GM23338 (cell line): ENCODE measurements around the gene SOWAHA. TPM values are rescaled to one million over a fixed set of nuclear protein-coding genes. Genes with fewer than 3 reads are reported as not detected.

ENCODE experiments used
- ATAC-seq: fragments of 200-7000 bp; cut with Tn5 transposase; 3 replicates; pipeline ENCODE4 v1.9.1; 2020
- DNase-seq: peaks from one replicate; pipeline ENCODE4 v3.0.0-alpha.2; 2015; ENCODE audit warnings: low spot score
- H2AFZ ChIP-seq: fragments of 200-600 bp; sonication (generic); 2 replicates; pipeline ENCODE4 v1.8.0; 2016; ENCODE audit warnings: antibody characterized with exemption, mild to moderate bottlenecking, moderate library complexity
- H3F3A ChIP-seq: fragments of 200-600 bp; sonication (generic); replicated peaks from 2 replicates; pipeline ENCODE4 v1.8.0; 2017; ENCODE audit warnings: antibody characterized with exemption, mixed run types, low read depth
- H3K27ac ChIP-seq: fragments of 200-600 bp; sonication (generic); 2 replicates; pipeline ENCODE4 v1.6.1; 2016; ENCODE audit warnings: low read depth
- H3K27me3 ChIP-seq: fragments of 200-600 bp; sonication (generic); 2 replicates; pipeline ENCODE4 v1.8.0; 2016; ENCODE audit warnings: mild to moderate bottlenecking, mixed run types, moderate library complexity; ENCODE audit not compliant: insufficient read depth
- H3K36me3 ChIP-seq: fragments of 200-600 bp; sonication (generic); 2 replicates; pipeline ENCODE4 v1.8.0; 2016; ENCODE audit warnings: mild to moderate bottlenecking; ENCODE audit not compliant: insufficient read depth
- H3K4me1 ChIP-seq: fragments of 200-600 bp; sonication (generic); 2 replicates; pipeline ENCODE4 v1.8.0; 2016; ENCODE audit warnings: mild to moderate bottlenecking, moderate library complexity; ENCODE audit not compliant: insufficient read depth
- H3K4me2 ChIP-seq: fragments of 200-600 bp; sonication (generic); 2 replicates; pipeline ENCODE4 v1.7.1; 2017; ENCODE audit warnings: mixed run types
- H3K4me3 ChIP-seq: fragments of 200-600 bp; sonication (generic); 2 replicates; pipeline ENCODE4 v1.6.1; 2016; ENCODE audit warnings: mixed run types
- H3K79me2 ChIP-seq: fragments of 200-600 bp; sonication (generic); replicated peaks from 2 replicates; pipeline ENCODE4 v1.8.0; 2017; ENCODE audit warnings: mild to moderate bottlenecking; ENCODE audit not compliant: insufficient read depth
- H3K9me2 ChIP-seq: fragments of 200-600 bp; sonication (generic); 2 replicates; pipeline ENCODE4 v1.8.0; 2017; ENCODE audit not compliant: insufficient read depth
- H4K20me1 ChIP-seq: fragments of 200-600 bp; sonication (generic); replicated peaks from 2 replicates; pipeline ENCODE4 v1.8.0; 2017; ENCODE audit warnings: mild to moderate bottlenecking; ENCODE audit not compliant: insufficient read depth
- H3K27ac Mint-ChIP-seq: 2 replicates; pipeline ENCODE4 v1.8.0; 2020; ENCODE audit warnings: inconsistent platforms, mild to moderate bottlenecking, moderate library complexity, mixed read lengths
- H3K27me3 Mint-ChIP-seq: 3 replicates; pipeline ENCODE4 v1.8.0; 2022; ENCODE audit warnings: low read depth, mild to moderate bottlenecking, moderate library complexity, mixed read lengths, inconsistent platforms; ENCODE audit not compliant: insufficient read depth, poor library complexity
- H3K36me3 Mint-ChIP-seq: 3 replicates; pipeline ENCODE4 v1.8.0; 2021; ENCODE audit warnings: low read depth, mild to moderate bottlenecking, inconsistent platforms, moderate library complexity, mixed read lengths
- H3K4me1 Mint-ChIP-seq: 3 replicates; pipeline ENCODE4 v1.8.0; 2020; ENCODE audit warnings: mild to moderate bottlenecking, inconsistent platforms, mixed read lengths
- H3K4me3 Mint-ChIP-seq: 3 replicates; pipeline ENCODE4 v1.8.0; 2021; ENCODE audit warnings: moderate library complexity, mild to moderate bottlenecking, inconsistent platforms, mixed read lengths
- H3K9me3 Mint-ChIP-seq: 3 replicates; pipeline ENCODE4 v1.8.0; 2020; ENCODE audit warnings: moderate library complexity, mild to moderate bottlenecking, inconsistent platforms, mixed read lengths
- CREB1 ChIP-seq: fragments of 250-450 bp; sonication (Bioruptor Pico); IDR thresholded peaks from 2 replicates; pipeline ENCODE4 v1.5.0; 2020; ENCODE audit warnings: low read depth, mild to moderate bottlenecking, moderate library complexity
- CTCF ChIP-seq, 2 experiments: fragments of 200-600 bp in 1 of 2; sonication (generic) in 1 of 2; conservative IDR thresholded peaks; 2 replicates each; pipeline versions ENCODE4 v1.5.1 to v1.6.1; 2016 to 2017; ENCODE audit warnings: antibody characterized with exemption in 2 of 2, low read depth in 2 of 2, mild to moderate bottlenecking in 2 of 2, moderate library complexity in 1 of 2
- ETS1 ChIP-seq: IDR thresholded peaks from 2 replicates; pipeline ENCODE4 v1.6.1; 2016; ENCODE audit warnings: antibody characterized with exemption
- EZH2 ChIP-seq: fragments of 200-600 bp; sonication (generic); IDR thresholded peaks from one replicate; pipeline ENCODE4 v1.8.0; 2017; ENCODE audit warnings: antibody characterized with exemption, mild to moderate bottlenecking, low read depth; ENCODE audit not compliant: unreplicated experiment
- EZH2phosphoT487 ChIP-seq: fragments of 200-600 bp; sonication (generic); IDR thresholded peaks from one replicate; pipeline ENCODE4 v1.8.1; 2018; ENCODE audit warnings: antibody characterized with exemption; ENCODE audit not compliant: unreplicated experiment
- JUNB ChIP-seq: IDR thresholded peaks from one replicate; pipeline ENCODE4 v1.6.1; 2016; ENCODE audit warnings: antibody characterized with exemption; ENCODE audit not compliant: unreplicated experiment
- NANOG ChIP-seq: IDR thresholded peaks from 2 replicates; pipeline ENCODE4 v1.6.1; 2016; ENCODE audit warnings: antibody characterized with exemption, borderline replicate concordance
- POLR2AphosphoS5 ChIP-seq: IDR thresholded peaks from 2 replicates; pipeline ENCODE4 v1.6.1; 2016; ENCODE audit warnings: antibody characterized with exemption, low read depth
- REST ChIP-seq: IDR thresholded peaks from one replicate; pipeline ENCODE4 v1.6.1; 2018; ENCODE audit warnings: antibody characterized with exemption; ENCODE audit not compliant: unreplicated experiment
- STAT1 ChIP-seq: IDR thresholded peaks from one replicate; pipeline ENCODE4 v1.6.1; 2016; ENCODE audit warnings: antibody characterized with exemption; ENCODE audit not compliant: unreplicated experiment
- ZNF114 ChIP-seq: fragments of 250-450 bp; sonication (Bioruptor Pico); IDR thresholded peaks from 2 replicates; pipeline ENCODE4 v1.5.0; 2020; ENCODE audit warnings: mild to moderate bottlenecking, moderate library complexity
- ZNF331 ChIP-seq: fragments of 250-450 bp; sonication (Bioruptor Pico); IDR thresholded peaks from 2 replicates; pipeline ENCODE4 v1.5.0; 2020; ENCODE audit warnings: low read depth, mild to moderate bottlenecking, moderate library complexity
- ZNF462 ChIP-seq: fragments of 250-450 bp; sonication (Bioruptor Pico); IDR thresholded peaks from 2 replicates; pipeline ENCODE4 v1.5.0; 2020; ENCODE audit warnings: mild to moderate bottlenecking, moderate library complexity
- polyA plus RNA-seq: library from polyadenylated mRNA; unstranded; fragments of >200 nt; fragmentation: Nextera tagmentation; extraction: Ambion mirVana; gene quantifications from 2 replicates; pipeline ENCODE4 v1.2.1, GENCODE V29; 2016
- total RNA-seq: library from RNA; depleted of rRNA; stranded (reverse); fragments of >200 nt; shearing (Covaris generic); gene quantifications from 2 replicates; pipeline ENCODE4 v1.2.3, GENCODE V29; 2014

The SOWAHA gene
- total and polyA plus RNA-seq, 2 experiments from 2014 or later, result 0.18 to 0.52 TPM

GRCh38 chr5:132765311-132766019 lies 47.6 kb upstream of the SOWAHA start:
- Mint-ChIP-seq H3K27ac (no peak overlapping the region), H3K27me3 (peaks cover 10% of the 10 kb centered on the region), H3K36me3 (peaks cover 15% of the 10 kb centered on the region; the same call in 1 of the 3 replicates), H3K4me1 (no peaks in the 10 kb centered on the region), H3K4me3 (no peak overlapping the region), H3K9me3 (no peaks in the 10 kb centered on the region)
- Histone ChIP-seq H3F3A (no peaks in the 10 kb centered on the region), H4K20me1 (no peaks in the 10 kb centered on the region), H3K27me3 (no peaks in the 10 kb centered on the region), H3K4me1 (no peaks in the 10 kb centered on the region), H3K4me3 (no peak overlapping the region), H3K79me2 (0 out of 2 replicates have a peak, but pooled peaks cover 4% of the 10 kb centered on the region), H3K27ac (no peak overlapping the region), H2AFZ (no peak overlapping the region), H3K9me2 (no peaks in the 10 kb centered on the region), H3K36me3 (no peaks in the 10 kb centered on the region), H3K4me2 (no peak overlapping the region)
- DNase-seq (no peak), ATAC-seq (no peak)
- TF ChIP-seq CTCF (conservative IDR thresholded peaks at IDR 0.05; ENCODE audit: low read depth in 2 of 2) (no peak), NANOG (no peak), EZH2 (no peak), ZNF331 (CRISPR knock-in tag) (no peak), ZNF462 (CRISPR knock-in tag) (no peak), ETS1 (no peak), POLR2AphosphoS5 (no peak), STAT1 (no peak), ZNF114 (CRISPR knock-in tag) (no peak), REST (no peak), EZH2phosphoT487 (no peak), JUNB (no peak), CREB1 (CRISPR knock-in tag) (no peak)
